SK-MEL-5 (cell line): ENCODE data around the gene KLF6. TPM values are rescaled to one million over a fixed set of nuclear protein-coding genes. Genes with fewer than 3 reads are reported as not detected.
A peak's percentile ranks its signal among the peaks of the same experiment; 100 is the strongest.

ENCODE experiments used
- DNase-seq: peaks from one replicate; pipeline ENCODE4 v3.0.0-alpha.2; 2016; ENCODE audit warnings: low read depth, low spot score
- in situ Hi-C: cut with HindIII; loops from 2 replicates; pipeline ENCODE4 v1.10.0; 2016; ENCODE audit warnings: low sequenced_read_pairs, high pct_unique_total_duplicates, low pct_unique_long_range_greater_than_20kb
- total RNA-seq: library from RNA; depleted of rRNA; stranded (reverse); fragments of >200 nt; shearing (Covaris generic); gene quantifications from 2 replicates; pipeline ENCODE4 v1.2.3, GENCODE V29; 2014

Gene KLF6
- total RNA-seq, 1 experiment from 2014 or later = 15.0 TPM

DNA sequence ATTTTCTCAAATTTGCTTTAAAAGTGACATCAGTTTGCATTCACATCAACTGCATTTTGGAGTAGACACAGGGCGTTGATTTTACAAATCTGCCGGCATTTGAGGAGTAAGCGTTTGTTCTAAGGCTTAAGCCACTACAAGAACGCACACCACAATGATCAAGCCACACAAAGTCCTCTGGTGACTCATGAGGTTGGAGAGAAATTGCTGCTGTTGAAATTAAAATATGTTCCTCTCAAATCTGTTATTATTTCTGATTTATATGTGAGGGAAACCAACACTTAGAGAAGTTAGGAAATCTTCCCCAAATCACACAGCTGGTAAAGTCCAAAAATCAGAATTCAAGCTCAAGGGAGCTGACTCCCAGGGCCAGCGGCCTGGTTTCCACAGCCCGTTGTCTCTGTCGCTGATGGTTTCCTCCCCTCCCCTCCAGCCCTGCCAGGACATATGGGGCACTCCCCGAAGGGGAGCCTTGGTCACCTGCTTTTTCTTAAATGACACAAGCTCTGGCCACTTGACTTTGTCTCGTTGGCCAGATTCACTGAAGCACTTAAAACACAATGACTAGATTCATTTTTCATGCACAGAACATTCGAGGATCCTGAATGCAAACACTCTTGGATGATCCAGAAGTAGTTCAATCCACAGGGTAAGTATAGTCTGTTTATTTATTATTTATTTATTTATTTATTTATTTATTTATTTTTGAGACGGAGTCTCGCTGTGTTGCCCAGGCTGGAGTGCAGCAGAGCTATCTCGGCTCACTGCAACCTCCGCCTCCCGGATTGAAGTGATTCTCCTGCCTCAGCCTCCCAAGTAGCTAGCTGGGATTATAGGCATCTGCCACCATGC, 29.2 kb upstream of the KLF6 start:
- DNase-seq = no peak
- in situ Hi-C loops = no loop called here

DNA sequence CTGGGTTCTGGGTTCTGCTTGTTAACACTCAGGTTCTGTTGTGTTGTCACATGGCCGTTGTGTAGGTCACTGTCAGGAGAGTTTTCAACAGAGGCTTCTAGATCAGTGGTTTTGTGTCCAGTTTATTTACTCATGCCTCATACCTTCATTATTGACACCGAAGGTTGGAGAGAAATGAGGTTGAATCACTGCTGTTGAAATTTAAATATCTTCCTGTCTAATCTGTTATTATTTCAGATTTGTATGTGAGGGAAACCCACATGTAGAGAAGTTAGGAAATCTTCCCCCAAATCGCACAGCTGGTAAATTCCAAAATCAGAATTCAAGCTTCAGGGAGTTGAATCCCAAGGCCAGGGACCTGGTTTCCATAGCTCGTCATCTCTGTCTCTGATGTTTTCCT, 28.3 kb upstream of the KLF6 start:
- DNase-seq = no peak
- in situ Hi-C loops = no loop called here

DNA sequence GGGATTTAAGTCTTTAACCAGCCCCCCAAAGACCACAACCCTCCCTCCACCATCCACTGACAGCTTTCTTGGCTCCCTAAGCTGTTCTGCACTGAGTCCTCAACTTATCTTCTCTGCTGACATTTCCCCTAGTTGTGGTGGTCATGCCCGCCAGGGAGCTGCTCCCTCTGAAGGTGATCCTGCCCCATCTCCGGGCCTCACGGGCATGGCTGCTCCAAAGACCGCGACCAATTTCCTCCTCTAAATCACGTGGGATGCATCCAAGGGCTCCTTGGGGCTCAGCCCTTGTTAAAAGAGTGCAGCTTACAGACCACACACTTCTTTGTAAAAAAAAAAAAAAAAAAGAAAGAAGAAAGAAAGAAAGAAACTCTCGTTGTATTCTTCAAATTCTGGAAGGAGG, 27.1 kb upstream of the KLF6 start:
- in situ Hi-C loops = no loop called here
- DNase-seq = no peak

DNA sequence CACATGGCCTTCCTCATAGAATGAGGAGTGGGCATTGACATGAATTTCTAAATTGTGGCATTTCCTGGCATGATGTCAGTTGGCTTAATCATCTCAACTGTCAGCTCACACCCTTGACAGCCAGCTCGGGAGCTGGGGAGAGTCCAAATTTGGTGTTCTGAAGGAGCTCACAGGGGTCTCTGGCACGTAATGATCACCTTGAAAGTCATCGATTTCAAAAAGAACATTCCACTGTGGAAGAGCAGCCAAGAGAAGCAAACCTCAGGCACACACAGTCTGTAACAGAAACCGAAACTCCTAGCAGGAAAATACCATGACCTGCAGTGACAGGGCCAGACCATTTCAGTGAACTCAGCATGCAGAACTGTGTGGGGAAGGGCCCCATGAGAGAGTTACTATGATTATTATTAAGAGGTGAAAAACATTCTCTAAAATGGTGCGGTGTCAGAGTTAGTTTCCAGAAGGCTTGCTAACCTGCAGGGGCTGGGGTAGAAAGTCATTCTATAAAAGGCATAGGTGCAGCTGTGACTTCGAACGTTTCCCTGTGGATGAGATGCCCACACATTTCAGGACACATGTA, 26.4 kb upstream of the KLF6 start:
- in situ Hi-C loops = no loop called here
- DNase-seq = no peak

DNA sequence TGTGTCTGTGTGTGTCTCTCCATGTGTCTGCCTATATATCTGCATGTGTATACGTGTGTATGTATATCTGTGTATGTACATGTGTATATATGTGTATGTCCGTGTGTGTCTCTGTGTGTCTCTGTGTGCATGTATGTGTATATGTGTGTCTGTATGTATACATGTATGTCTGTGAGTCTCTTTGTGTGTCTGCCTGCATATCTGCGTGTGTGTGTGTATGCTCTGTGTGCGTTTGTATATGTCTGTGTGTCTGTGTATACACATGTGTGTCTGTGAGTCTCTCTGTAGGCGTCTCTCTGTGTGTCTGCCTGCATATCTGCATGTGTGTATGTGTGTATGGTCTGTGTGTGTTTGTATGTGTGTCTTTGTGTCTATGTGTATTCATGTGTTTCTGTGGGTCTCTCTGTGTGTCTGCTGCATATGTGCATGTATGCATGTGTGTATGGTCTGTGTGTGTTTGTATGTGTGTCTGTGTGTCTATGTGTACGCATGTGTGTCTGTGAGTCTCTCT, 23.7 kb upstream of the KLF6 start:
- in situ Hi-C loops = no loop called here
- DNase-seq = no peak

DNA sequence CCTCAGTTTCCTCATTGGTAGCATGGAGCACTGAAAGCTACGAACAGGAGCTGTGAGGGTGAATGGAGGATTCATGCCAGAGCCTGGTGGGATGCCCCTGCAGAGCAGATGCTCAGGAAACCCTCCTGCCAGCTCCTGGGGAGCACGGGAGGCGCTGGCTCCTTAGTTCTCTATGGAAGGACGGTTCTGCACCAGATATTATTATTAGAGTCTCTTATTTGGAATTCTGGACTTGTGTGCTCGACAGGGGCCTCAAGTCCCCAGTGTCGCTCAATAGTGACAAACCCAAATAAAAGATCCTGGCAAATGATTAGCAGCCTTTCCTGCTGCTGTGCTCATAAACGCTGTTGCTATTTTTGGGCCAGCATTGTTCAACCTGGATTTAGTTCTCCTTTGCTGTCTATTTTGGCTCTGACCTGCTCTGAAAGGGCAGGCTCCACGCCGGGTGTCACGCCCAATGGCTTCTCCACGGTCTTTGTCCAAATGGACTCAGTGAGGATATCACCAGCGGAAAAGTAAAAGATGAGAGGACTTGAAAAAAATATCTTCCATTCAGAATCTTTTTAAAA, 23.0 kb upstream of the KLF6 start:
- in situ Hi-C loops = no loop called here
- DNase-seq = no peak

DNA sequence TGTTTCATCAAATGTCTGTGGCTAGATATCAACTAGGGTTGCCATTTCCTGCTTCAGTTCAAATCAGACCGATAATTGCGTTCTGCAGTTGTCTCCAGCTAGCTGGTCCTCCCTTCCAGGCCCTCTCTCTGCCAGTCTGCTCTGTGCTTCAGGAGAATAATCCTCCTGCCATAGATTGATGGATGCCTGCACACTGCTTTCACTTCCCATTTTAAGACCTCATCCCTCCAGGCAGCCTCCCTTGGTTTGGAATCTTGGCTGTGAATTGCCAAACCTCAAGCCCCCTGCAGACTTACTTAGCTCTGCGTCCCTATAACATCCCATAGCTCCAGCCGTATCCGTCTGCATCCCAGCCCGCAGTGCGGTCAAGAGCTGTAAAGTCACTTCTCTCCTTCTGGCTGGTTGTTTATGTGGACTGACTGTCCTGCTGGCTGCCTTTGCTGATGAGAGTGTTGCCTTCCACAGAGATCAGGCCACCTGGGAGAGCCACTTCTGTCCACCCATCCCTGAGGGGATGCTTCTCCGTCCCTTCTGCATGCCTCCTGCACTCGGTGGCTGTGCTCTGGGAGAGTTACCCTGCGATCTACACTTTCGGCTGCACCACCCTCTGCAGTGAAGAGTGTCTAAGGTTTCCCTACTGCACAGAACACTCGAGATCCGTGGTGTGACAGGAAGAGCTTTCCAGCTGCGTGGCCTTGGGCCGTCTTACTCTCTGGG, 22.4 kb upstream of the KLF6 start:
- in situ Hi-C loops = no loop called here
- DNase-seq = no peak

DNA sequence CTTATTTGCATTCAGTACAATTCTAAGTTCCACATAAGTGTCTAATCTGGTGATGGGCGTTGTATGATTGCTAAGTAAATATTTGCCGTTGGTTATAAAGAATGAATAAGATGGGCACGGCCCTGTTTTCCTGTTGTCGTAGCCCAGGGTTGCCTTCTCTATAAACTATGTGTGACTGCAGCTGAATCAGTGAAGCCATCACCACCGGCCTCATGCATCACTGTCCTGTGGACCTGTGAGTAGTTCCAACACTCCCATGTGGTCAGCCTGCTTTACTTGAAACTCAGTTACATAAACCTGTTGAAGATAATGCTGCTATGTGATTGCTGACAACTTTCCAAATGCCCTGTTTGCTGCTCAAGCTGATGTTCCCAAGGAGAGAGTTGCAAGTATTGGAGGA, 21.6 kb upstream of the KLF6 start:
- in situ Hi-C loops = no loop called here
- no peak for DNase-seq

DNA sequence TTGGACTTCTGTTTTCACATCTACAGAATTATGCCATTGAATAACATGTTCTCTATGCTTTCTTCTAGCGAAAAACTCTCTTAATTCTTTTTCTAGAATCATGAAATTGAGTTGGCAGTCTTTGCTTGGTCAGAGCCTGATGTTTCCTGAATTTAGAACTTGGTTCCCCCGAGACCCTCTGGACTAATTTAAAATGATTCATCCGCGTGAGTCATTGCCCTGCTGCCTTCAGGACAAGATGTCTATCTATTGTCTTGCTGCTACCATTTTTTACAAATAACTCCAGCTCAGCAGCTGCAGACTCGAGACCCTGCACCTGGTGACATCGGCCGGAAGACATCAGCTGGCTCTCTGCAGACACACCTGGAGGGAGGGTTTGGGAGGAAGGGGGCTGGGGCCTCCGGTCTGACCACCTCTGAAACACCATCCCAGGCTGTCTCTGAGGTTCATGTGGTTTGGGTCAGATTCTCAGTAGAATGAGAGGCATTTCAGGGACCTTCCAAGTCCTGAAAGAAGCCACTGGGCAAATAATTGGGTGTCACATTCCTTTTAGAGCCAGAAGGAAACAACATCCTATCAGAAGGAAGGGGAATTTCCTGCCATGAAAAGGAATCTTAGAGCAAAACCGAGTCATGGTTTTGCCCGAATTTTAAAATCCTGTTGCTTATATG, 20.9 kb upstream of the KLF6 start:
- peak; percentile 81 for DNase-seq
- in situ Hi-C loops = no loop called here

DNA sequence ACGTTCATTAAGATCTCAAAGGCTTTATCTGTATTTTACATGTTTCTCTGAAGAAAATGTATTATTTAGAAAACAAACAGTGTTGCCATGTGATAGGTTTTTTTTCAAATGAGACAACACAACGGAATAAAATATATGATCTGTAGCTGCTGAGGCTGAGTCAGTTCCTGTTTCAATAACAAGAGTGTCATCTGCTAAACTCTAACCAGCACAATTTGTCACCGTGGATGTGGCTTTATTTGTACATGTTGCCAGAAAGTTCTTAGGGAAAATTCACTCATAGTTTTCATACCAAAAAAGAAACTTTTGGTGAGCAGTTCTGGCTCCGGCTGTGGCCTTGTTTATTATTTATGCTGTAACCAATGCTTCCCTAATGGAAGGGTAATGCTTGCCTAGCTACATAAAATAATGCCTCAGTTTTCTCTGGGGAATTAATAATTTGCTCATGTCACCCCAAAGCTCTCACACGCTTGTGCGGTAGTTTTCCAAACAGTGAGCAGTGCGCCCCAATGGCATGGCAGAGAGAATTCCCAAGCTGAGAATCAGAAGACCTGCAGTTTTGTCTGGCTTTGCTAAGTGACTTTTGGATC, 20.3 kb upstream of the KLF6 start:
- peak; percentile 68 for DNase-seq

DNA sequence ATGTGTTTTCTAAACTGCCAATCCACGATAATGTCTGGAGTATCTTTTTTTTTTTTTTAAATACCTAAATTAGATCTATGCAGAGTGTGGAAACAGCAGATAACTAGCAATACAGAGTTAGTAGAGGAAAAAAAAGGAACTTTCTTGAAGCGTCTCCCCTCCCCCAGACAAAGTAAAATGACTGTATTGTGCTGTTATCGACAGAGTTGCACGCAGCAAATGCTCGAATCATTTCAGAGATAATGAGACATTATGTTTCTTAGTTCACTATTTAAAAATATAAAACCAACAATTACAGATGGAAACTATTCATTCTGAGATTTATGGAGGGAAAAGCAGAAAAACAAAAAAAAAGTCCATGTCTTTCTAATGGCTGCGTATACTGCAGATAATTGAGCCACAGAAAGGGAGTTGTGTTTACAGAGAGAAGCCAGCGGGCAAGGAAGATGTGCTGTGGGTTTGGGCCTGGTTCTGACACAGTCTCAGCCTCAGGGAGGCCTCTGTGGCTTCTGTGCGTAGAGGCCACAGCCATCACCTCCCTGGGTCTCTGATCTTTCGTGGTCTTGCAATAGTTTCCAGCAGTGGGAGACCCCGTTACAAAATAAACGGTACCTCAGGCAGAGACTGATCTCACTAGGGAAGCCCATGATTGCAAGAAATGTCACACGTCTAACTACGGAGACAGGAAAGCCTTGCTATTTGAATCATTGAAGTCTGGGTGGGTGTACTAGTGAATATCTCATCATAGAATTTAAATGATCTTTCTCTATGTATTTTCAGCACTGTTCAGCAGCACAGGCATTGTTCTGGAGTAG, 19.1 kb upstream of the KLF6 start:
- DNase-seq = peak; percentile 53
- in situ Hi-C loops = no loop called here

More for the DNA sequence above, 20.3 kb upstream of the KLF6 start:
- in situ Hi-C loops = no loop called here

DNA sequence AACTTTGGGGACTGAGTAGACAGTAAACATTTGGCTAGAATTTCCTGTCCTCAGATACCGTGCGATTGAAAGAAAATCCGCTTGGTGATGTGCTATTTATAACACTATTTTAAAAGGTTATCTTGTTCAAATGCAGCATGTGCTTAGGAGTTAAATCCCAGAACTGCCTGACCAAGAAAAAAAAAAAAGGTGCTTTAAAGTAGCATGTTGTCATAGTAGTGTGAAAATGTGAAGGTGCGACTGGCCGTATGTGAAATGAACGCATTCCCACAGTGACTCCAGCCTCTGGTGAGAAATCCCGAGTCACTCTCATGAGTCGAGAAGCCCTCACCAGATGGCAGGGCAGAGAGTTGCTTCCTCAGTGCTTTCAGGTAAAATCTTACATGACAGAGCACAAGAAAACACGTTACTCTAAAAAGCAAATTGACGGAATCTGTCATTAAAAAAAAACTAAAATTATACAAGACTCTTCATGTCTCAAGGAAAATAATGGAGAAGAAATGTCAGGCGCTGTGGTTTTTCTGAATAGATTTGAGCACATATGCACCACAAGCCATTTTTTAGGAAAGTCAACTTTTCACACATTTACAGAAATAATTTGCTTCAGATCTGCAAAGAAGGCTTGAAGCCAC, 18.4 kb upstream of the KLF6 start:
- DNase-seq = peak; percentile 64
- in situ Hi-C loops = no loop called here

DNA sequence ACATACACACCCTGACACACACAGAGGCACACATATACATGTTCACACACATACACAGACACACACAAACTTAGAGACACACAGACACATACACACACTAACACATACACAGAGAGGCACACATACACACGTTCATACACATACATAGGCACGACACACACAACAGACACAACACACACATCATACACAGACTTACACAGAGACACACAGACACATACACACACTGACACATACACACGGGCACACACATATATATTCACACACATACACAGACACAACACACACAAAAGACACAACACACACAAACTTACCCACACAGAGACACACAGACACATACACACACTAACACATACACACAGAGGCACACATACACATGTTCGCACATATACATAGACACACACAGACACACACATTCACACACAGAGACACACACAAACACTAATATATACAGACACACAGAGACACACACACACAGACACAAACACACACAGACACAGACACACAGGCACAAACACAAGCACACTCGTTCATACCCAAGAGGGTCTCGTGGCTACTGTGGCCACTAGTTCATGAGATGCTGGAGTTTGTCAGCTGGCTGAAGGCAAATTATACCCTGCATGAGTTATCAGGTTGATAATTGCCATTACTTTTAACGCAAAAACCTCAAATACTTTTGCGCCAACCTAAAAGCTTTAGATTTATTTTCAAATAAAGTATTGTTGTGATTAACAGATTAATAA, 17.7 kb upstream of the KLF6 start:
- in situ Hi-C loops = no loop called here
- DNase-seq = no peak

DNA sequence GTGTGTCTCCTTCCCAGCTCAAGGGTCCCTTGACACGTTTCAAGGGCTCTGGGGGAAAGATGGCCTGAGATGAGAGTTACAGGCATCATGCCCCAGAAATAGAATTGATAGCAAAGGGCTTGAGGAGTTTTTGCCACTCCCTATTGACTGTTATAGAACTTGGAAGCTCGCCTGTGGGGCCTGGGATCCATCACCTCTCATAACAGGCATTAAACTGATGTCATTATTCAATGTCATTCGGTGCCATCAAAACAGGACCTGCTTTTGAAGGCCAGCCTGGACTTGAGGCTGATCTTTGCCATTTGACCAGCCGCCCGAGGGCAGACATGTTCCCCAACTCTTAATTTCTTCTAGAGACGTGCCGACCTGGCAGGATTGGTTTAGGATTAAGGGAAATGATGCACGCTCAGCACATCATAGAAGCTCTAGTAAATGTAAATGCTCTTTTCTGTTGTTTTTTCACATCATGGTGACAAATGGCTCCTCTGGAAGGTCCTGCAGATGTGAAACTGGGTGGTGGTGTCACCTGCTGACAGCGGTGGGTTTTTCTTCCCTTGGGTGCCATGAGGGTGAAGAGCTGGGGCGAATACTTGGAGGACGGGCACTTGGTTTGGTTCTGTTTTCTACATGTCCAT, 16.7 kb upstream of the KLF6 start:
- in situ Hi-C loops = no loop called here
- no peak for DNase-seq

DNA sequence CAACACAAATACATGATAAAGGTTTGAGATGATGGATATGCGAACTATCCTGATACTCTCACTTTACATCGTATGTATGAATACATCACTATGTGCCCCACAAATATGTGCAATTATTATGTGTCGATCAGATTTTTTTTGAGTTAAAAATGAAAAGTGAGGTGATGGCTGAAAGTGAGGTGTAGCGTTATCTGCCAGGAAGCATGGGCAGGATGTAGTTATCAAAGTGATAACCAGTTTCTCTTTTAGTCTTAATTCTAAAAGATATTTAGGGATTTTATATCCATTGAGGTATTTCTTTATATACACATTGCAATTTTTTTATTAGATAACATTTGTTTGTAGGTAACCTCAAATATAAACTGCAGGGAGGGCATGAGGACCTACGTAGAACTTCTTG, 15.6 kb upstream of the KLF6 start:
- no peak for DNase-seq
- in situ Hi-C loops = no loop called here
